Stomach (tissue), 4 donors: ENCODE measurements around the gene MTX1.

Experiments
- CTCF ChIP-seq, 7 experiments: fragments of 450-650 bp in 4 of 7; fragments of 200-600 bp in 3 of 7; sonication (generic) in 3 of 7; IDR thresholded peaks; one replicate each; pipeline ENCODE4 v1.5.1; 2016 to 2019; ENCODE audit warnings: antibody characterized with exemption in 7 of 7, control low read depth in 2 of 7, mild to moderate bottlenecking in 1 of 7
- EP300 ChIP-seq: sonication (generic); formaldehyde crosslinking; IDR thresholded peaks from one replicate; pipeline ENCODE4 v1.6.1; 2017; ENCODE audit warnings: antibody characterized with exemption
- POLR2A ChIP-seq, 4 donors: fragments of 450-650 bp; IDR thresholded peaks; one replicate each; pipeline ENCODE4 v1.6.1; 2016; ENCODE audit warnings: antibody characterized with exemption in 4 of 4, control low read depth in 2 of 4, mild to moderate bottlenecking in 1 of 4, moderate library complexity in 1 of 4
- POLR2AphosphoS5 ChIP-seq, 3 donors: sonication (generic); formaldehyde crosslinking; IDR thresholded peaks; one replicate each; pipeline ENCODE4 v1.6.1; 2016; ENCODE audit warnings: antibody characterized with exemption in 3 of 3

DNA sequence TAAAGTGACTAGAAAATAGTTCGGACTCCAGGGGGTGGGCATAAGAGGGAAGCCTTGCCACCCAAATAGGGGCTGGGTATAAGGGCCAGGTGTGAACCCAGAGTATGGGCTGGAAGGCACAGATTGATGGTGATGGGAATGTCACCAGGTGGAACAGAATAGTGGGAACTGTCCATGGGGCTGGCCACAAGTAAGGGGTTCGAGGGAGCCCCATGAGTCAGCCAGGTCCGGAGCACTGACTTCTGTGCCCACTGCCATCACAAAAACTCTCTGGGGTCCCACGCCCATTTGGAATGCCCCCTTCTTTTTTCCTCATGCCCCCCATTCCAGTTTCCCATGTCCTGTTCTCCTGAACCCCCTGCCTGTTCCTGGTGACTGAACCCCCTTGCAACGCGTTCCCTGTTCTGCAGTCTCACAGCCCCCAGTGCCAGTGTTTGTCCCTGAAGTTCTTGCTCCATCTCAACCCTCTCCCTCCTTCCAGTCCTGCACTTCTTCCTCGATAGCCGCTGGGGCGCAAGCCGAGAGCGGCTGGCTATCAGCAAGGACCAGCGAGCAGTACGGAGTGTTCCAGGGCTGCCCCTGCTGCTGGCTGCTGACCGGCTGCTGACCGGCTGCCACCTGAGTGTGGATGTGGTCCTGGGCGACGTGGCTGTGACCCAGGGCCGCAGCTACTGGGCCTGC is 27.0 kb upstream of the MTX1 start:
- TF ChIP-seq CTCF (IDR thresholded peaks at IDR 0.05) (no peak), EP300 (no peak), POLR2A (IDR thresholded peaks at IDR 0.05) (no peak), POLR2AphosphoS5 (IDR thresholded peaks at IDR 0.05) (peak in 2 of 3 donors; percentile 45 to 72)
